Heart left ventricle (tissue), 16 donors: ENCODE data around the gene NR3C1. TPM values are rescaled to one million over a fixed set of nuclear protein-coding genes. Genes with fewer than 3 reads are reported as not detected.

ENCODE experiments used
- ATAC-seq, 4 donors: fragments of 200-7000 bp; cut with Tn5 transposase; one replicate each; pipeline ENCODE4 v1.9.1; 2020 to 2022; ENCODE audit warnings: moderate library complexity in 4 of 4, mild to moderate bottlenecking in 3 of 4, moderate number of reproducible peaks in 1 of 4
- DNase-seq, 5 donors: peaks; one replicate each; pipeline ENCODE4 v3.0.0-alpha.2; 2020
- H3K27ac ChIP-seq, 12 donors: fragments of 200-600 bp; sonication (generic) in 4 of 12; one replicate each; pipeline versions ENCODE4 v1.5.0 to v1.8.0; 2016 to 2022; ENCODE audit warnings: mild to moderate bottlenecking in 2 of 12
- H3K27me3 ChIP-seq, 9 donors: fragments of 200-600 bp; sonication (generic) in 2 of 9; one replicate each; pipeline versions ENCODE4 v1.5.1 to v1.8.0; 2016 to 2022; ENCODE audit warnings: mild to moderate bottlenecking in 3 of 9
- H3K36me3 ChIP-seq, 9 donors: fragments of 200-600 bp; sonication (generic) in 2 of 9; one replicate each; pipeline versions ENCODE4 v1.5.0 to v1.8.0; 2018 to 2022; ENCODE audit warnings: mild to moderate bottlenecking in 2 of 9
- H3K4me1 ChIP-seq, 12 donors: fragments of 200-600 bp; sonication (generic) in 4 of 12; one replicate each; pipeline versions ENCODE4 v1.5.0 to v1.8.0; 2016 to 2022; ENCODE audit warnings: mild to moderate bottlenecking in 3 of 12
- H3K4me3 ChIP-seq, 12 donors: fragments of 200-600 bp; sonication (generic) in 4 of 12; one replicate each; pipeline versions ENCODE4 v1.5.0 to v1.8.0; 2017 to 2022; ENCODE audit warnings: mild to moderate bottlenecking in 9 of 12, moderate library complexity in 4 of 12
- H3K9me3 ChIP-seq, 12 donors: fragments of 200-600 bp; sonication (generic) in 4 of 12; one replicate each; pipeline versions ENCODE4 v1.5.0 to v1.8.0; 2016 to 2022; ENCODE audit warnings: mild to moderate bottlenecking in 1 of 12
- CTCF ChIP-seq, 12 donors: fragments of 200-600 bp; sonication (generic) in 4 of 12; IDR thresholded peaks; one replicate each; pipeline versions ENCODE4 v1.5.0 to v1.8.0; 2018 to 2022; ENCODE audit warnings: antibody characterized with exemption in 12 of 12, mild to moderate bottlenecking in 5 of 12
- POLR2A ChIP-seq, 2 donors: fragments of 450-650 bp; IDR thresholded peaks; one replicate each; pipeline ENCODE4 v1.6.1; 2017; ENCODE audit warnings: antibody characterized with exemption in 2 of 2, mild to moderate bottlenecking in 2 of 2, moderate library complexity in 2 of 2
- WGBS, 4 donors: extraction: QIAGEN DNeasy Blood & Tissue Kit in 2 of 4; methylation state at CpG; one replicate each; pipeline versions ENCODE4 v1.1.5 to v1.1.7; 2013 to 2018; 5-methylcytosine and 5-hydroxymethylcytosine counted together
- intact Hi-C, 10 donors: fragments of 100-400 bp; cut with DNase I; formaldehyde crosslinking; loops; one replicate each; pipeline versions ENCODE4 v1.11.1 to v1.14.2; 2022
- polyA plus RNA-seq, 2 donors: library from polyadenylated mRNA; stranded (reverse); fragments of 200-250 nt; gene quantifications; one replicate each; pipeline ENCODE4 v1.2.3, GENCODE V29; 2013
- total RNA-seq, 9 donors: library from RNA; depleted of rRNA in 2 of 9; stranded (reverse); fragments of >200 nt in 2 of 9; fragmentation: NEBNext Ultra II Directional in 3 of 9; extraction: Animal tissue kit (Norgen Biotek cat#: 25700) in 3 of 9; gene quantifications; one replicate each; pipeline versions ENCODE4 v1.1.0 to v1.2.4, GENCODE V29; 2016 to 2023
- donor health status: ischemic (EF 13 %, LVEDD 7.1; RV severe dilation, severe dysfunction).
- donor health status: healthy with polysubstance abuse.
- donor health status: DM: no; HTN: yes; CAD: no.
- donor health status: DM: no; HTN: no; CAD: no.
- donor health status: ischemic (EF 25% LVEDD 6.9; RV normal size, moderate dysfunction).
- donor health status: ischemic (EF 25% LVEDD 5.7; RV mildly dilated, moderate dysfunction).
- donor health status: healthy.
- donor health status: DM: yes; HTN: yes; CAD: no.
- donor health status: ischemic (EF 35%, LVEDD 5.7; RV mildly dilated, moderate dysfunction).
- donor health status: nonischemic (EF 11% LVEDD 7.7; RV severe dilation, severe dysfunction).
- donor health status: DM: yes; HTN: yes; CAD: no.
- donor health status: PGD.
- donor health status: ischemic (EF 29% LVEDD 5.4; RV normal size, mild dysfunction).
- donor health status: nonischemic (EF 23%, LVEDD 6.1; RV moderate dilation, normal function).

NR3C1 gene
- total and polyA plus RNA-seq, 11 donors = 10.4 to 73.7 (median 45.3) TPM

- ATAC-seq (no peak), DNase-seq (no peak)
- Histone ChIP-seq H3K27ac (peak overlapping the region in 1 of 12 donors; percentile 99), H3K4me1 (peaks cover 0 to 12% (median under 1%) of the 10 kb centered on the region in 12 donors), H3K27me3 (no peaks in the 10 kb centered on the region), H3K9me3 (no peaks in the 10 kb centered on the region), H3K4me3 (no peak overlapping the region), H3K36me3 (no peaks in the 10 kb centered on the region)
- TF ChIP-seq CTCF (IDR thresholded peaks at IDR 0.05) = no peak
- TF ChIP-seq POLR2A (IDR thresholded peaks at IDR 0.05) = no peak
- WGBS, 4 donors = 94 to 97% (median 96%) methylated on average over 1 of the region's 1 CpG
- intact Hi-C loops = loop anchor here in 9 of 10 donors (5.0 to 10.0 kb wide), 13 partner anchors 91 to 738 kb away; no protein-coding TSS in a partner anchor
Observed at GRCh38 chr5:143406408-143406807, 2.9 kb upstream of the NR3C1 start.

GRCh38 chr5:143405849-143406098 lies 2.3 kb upstream of the NR3C1 start:
- no peaks in the 10 kb centered on the region for H3K36me3 ChIP-seq
- intact Hi-C loops = loop anchor here (1.0 to 10.0 kb wide), 16 partner anchors 92 to 739 kb away; no protein-coding TSS in a partner anchor
- peaks cover 0 to 18% (median 4%) of the 10 kb centered on the region in 12 donors for H3K4me1 ChIP-seq
- peak overlapping the region; percentile 64 to 95 (median 86) for H3K4me3 ChIP-seq
- ATAC-seq = no peak
- H3K9me3 ChIP-seq = no peaks in the 10 kb centered on the region
- no peaks in the 10 kb centered on the region for H3K27me3 ChIP-seq
- WGBS, 4 donors = 82 to 85% (median 83%) methylated on average over 3 of the region's 3 CpGs
- DNase-seq = no peak
- peak overlapping the region; percentile 95 to 100 (median 99) for H3K27ac ChIP-seq
- TF ChIP-seq CTCF (IDR thresholded peaks at IDR 0.05) (no peak), POLR2A (IDR thresholded peaks at IDR 0.05) (no peak)

- no peaks in the 10 kb centered on the region for H3K9me3 ChIP-seq
- DNase-seq (peak; percentile 90 to 94 (median 91)), ATAC-seq (peak; percentile 60 to 77 (median 70))
- H3K36me3 ChIP-seq = peaks cover 0 to 2% (median 0%) of the 10 kb centered on the region in 9 donors
- peak overlapping the region; percentile 95 to 100 (median 99) for H3K27ac ChIP-seq
- TF ChIP-seq POLR2A (IDR thresholded peaks at IDR 0.05) (peak in 1 of 2 donors; percentile 56), CTCF (IDR thresholded peaks at IDR 0.05) (peak in 4 of 12 donors; percentile 12 to 49 (median 33))
- H3K4me3 ChIP-seq = peak overlapping the region; percentile 64 to 95 (median 86)
- no peaks in the 10 kb centered on the region for H3K27me3 ChIP-seq
- 3 to 5% (median 3%) methylated on average over 43 to 52 of the region's 52 CpGs for WGBS, 4 donors
- intact Hi-C loops = loop anchor here (1.0 to 10.0 kb wide), 16 partner anchors 92 to 740 kb away; no protein-coding TSS in a partner anchor
- H3K4me1 ChIP-seq = peaks cover 0 to 23% (median 7%) of the 10 kb centered on the region in 12 donors
Observed at GRCh38 chr5:143405063-143405848, 1.8 kb upstream of the NR3C1 start.

- 0 to 1% (median 1%) methylated on average over 22 to 41 of the region's 41 CpGs for WGBS, 4 donors
- ATAC-seq = peak; percentile 53 to 65 (median 64)
- intact Hi-C loops = loop anchor here (1.0 to 10.0 kb wide), 31 partner anchors 92 to 740 kb away; no protein-coding TSS in a partner anchor
- TF ChIP-seq CTCF (IDR thresholded peaks at IDR 0.05) (peak in 1 of 12 donors; percentile 4), POLR2A (IDR thresholded peaks at IDR 0.05) (no peak)
- peak; percentile 85 to 90 (median 87) for DNase-seq
- Histone ChIP-seq H3K36me3 (peaks cover 0 to 9% (median 5%) of the 10 kb centered on the region in 9 donors), H3K4me3 (peak overlapping the region; percentile 64 to 95 (median 86)), H3K27me3 (no peaks in the 10 kb centered on the region), H3K9me3 (no peaks in the 10 kb centered on the region), H3K4me1 (peaks cover 0 to 30% (median 14%) of the 10 kb centered on the region in 12 donors), H3K27ac (peak overlapping the region; percentile 95 to 100 (median 99))
Observed at GRCh38 chr5:143404416-143405062, 1.1 kb upstream of the NR3C1 start.
